GM12878 (cell line): ENCODE results near the gene RFX1.

Experiments used
- HDAC2 ChIP-seq: fragments of 200-600 bp; sonication (generic); IDR thresholded peaks from 2 replicates; pipeline ENCODE4 v1.6.1; 2017
- KAT2A ChIP-seq: conservative IDR thresholded peaks from 2 replicates; pipeline ENCODE4 v1.6.1; 2011; ENCODE audit warnings: low read depth, low read length; ENCODE audit not compliant: control insufficient read depth
- MXI1 ChIP-seq: fragments of 150-350 bp; IDR thresholded peaks from 2 replicates; pipeline ENCODE4 v1.6.1; 2011; ENCODE audit warnings: low read depth, mild to moderate bottlenecking, inconsistent platforms, low read length, improper control_type of control experiment
- POLR2AphosphoS5 ChIP-seq: IDR thresholded peaks from 2 replicates; pipeline ENCODE4 v1.6.1; 2011; ENCODE audit warnings: mild to moderate bottlenecking, low read length, inconsistent platforms
- SPI1 ChIP-seq: IDR thresholded peaks from 2 replicates; pipeline ENCODE4 v1.6.1; 2011; ENCODE audit warnings: low read depth, mild to moderate bottlenecking, low read length, moderate library complexity, borderline replicate concordance; ENCODE audit not compliant: insufficient read depth

- TF ChIP-seq SPI1 (no peak), HDAC2 (no peak), MXI1 (no peak), POLR2AphosphoS5 (no peak), KAT2A (no peak)
Measured at GRCh38 chr19:13979686-13980085, 26.4 kb downstream of the RFX1 start.
